Measurements from ENCODE around the gene P2RY8. TPM values are rescaled to one million over a fixed set of nuclear protein-coding genes. Genes with fewer than 3 reads are reported as not detected.

P2RY8 gene
- total RNA-seq, 4 donors from 2014 or later: 0.55 to 6.0 (median 3.0) TPM; not detected in 1

DNA sequence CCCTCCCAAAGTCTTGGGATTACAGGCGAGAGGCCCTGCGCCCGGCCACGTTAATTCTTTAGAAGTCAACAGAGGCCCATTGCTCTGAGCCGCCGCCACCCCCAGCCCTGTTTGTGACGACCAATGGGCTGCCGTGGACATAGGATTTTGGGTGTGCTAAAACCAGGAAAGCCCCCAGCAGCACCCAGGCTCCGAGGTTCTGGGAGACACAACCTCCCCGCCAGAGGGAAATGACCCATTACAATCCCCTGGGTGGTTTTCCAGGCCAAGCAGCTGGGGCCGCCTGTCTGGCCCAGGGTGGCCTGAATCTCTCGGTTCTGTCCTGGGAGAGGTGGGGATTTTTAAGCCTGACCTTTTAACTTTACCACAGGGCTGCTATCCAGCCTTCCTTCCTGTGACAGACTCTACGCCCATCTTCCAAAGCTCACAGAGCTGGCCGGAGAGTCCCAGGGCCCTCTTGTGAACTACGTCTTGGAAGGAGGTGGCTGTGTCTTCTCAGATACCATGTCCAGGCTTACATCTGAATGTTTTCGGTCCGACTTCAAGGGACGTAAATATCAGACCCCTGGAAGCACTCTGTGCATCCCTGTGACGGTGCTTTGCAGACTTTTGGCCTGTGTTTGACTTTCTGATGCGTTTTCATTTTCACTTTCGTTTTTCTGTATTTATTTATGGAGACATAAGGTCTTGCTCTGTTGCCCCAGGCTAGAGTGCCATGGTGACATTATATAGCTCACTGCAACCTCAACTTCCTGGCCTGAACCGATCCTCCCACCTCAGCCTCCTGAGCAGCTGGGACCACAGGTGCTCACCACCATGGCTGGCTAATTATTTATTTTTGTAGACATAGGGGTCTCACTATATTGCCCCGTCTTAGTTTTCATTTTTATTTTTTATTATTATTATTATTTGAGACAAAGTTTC, 36.0 kb downstream of the P2RY8 start:
- WGBS, 2 donors (ENCODE audit: low coverage in 1 of 2): 55 to 64% methylated on average over 11 to 23 of the region's 23 CpGs
- intact Hi-C loops (cut with DNase I; ENCODE audit: low total_unique reads) (no loop called here), in situ Hi-C loops (cut with MboI; ENCODE audit: low pct_ligation_motif_present in 1 of 4, low pct_unique_long_range_greater_than_20kb in 1 of 4, low sequenced_read_pairs in 3 of 4) (no loop called here)
- peaks cover 0 to 6% (median 0%) of the 10 kb centered on the region in 4 donors for H3K4me1 ChIP-seq
- peak overlapping the region; percentile 29 to 59 (median 46) for H3K27ac ChIP-seq
- no peaks in the 10 kb centered on the region for H3K9me3 ChIP-seq
- TF ChIP-seq POLR2A (IDR thresholded peaks at IDR 0.05): no peak
- H3K27me3 ChIP-seq: no peaks in the 10 kb centered on the region
- DNase-seq: no peak
- H3K36me3 ChIP-seq: no peaks in the 10 kb centered on the region
- peak overlapping the region in 1 of 4 donors; percentile 20 for H3K4me3 ChIP-seq

DNA sequence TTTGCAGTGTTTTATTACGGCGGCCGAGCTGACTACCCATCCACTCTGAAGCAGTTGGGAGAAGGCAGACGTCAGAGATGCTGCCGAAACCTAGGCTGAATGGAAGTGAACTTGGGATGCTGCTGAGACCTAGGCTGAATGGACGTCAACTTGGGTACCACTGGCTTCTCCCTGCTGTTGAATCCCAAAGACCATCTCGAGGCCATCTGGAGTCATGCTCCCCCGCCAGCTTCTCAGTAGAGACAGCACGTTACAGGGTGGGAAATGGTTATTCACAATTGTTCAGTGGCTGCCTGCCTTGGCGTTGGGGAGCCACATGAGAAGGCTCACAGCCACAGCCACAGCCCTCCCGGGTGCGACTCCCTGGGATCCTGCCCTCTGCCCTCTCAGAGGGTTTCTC, 40.9 kb downstream of the P2RY8 start:
- Histone ChIP-seq H3K4me1 (peaks cover 0 to 11% (median 0%) of the 10 kb centered on the region in 4 donors), H3K27me3 (no peaks in the 10 kb centered on the region), H3K4me3 (no peak overlapping the region), H3K36me3 (no peaks in the 10 kb centered on the region), H3K27ac (no peak overlapping the region), H3K9me3 (no peaks in the 10 kb centered on the region)
- TF ChIP-seq, protein P1, sequence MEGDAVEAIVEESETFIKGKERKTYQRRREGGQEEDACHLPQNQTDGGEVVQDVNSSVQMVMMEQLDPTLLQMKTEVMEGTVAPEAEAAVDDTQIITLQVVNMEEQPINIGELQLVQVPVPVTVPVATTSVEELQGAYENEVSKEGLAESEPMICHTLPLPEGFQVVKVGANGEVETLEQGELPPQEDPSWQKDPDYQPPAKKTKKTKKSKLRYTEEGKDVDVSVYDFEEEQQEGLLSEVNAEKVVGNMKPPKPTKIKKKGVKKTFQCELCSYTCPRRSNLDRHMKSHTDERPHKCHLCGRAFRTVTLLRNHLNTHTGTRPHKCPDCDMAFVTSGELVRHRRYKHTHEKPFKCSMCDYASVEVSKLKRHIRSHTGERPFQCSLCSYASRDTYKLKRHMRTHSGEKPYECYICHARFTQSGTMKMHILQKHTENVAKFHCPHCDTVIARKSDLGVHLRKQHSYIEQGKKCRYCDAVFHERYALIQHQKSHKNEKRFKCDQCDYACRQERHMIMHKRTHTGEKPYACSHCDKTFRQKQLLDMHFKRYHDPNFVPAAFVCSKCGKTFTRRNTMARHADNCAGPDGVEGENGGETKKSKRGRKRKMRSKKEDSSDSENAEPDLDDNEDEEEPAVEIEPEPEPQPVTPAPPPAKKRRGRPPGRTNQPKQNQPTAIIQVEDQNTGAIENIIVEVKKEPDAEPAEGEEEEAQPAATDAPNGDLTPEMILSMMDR (IDR thresholded peaks at IDR 0.05): no peak
- no peak for TF ChIP-seq POLR2A (IDR thresholded peaks at IDR 0.05)
- no peak for TF ChIP-seq EP300 (IDR thresholded peaks at IDR 0.05; ENCODE audit: low read depth)
- no peak for TF ChIP-seq POLR2AphosphoS5 (IDR thresholded peaks at IDR 0.05)
- WGBS, 2 donors (ENCODE audit: low coverage in 1 of 2): 74 to 80% methylated on average over 5 to 12 of the region's 12 CpGs
- intact Hi-C loops (cut with DNase I; ENCODE audit: low total_unique reads): no loop called here
- no peak for DNase-seq
- in situ Hi-C loops (cut with MboI; ENCODE audit: low pct_ligation_motif_present in 1 of 4, low pct_unique_long_range_greater_than_20kb in 1 of 4, low sequenced_read_pairs in 3 of 4): no loop called here

DNA sequence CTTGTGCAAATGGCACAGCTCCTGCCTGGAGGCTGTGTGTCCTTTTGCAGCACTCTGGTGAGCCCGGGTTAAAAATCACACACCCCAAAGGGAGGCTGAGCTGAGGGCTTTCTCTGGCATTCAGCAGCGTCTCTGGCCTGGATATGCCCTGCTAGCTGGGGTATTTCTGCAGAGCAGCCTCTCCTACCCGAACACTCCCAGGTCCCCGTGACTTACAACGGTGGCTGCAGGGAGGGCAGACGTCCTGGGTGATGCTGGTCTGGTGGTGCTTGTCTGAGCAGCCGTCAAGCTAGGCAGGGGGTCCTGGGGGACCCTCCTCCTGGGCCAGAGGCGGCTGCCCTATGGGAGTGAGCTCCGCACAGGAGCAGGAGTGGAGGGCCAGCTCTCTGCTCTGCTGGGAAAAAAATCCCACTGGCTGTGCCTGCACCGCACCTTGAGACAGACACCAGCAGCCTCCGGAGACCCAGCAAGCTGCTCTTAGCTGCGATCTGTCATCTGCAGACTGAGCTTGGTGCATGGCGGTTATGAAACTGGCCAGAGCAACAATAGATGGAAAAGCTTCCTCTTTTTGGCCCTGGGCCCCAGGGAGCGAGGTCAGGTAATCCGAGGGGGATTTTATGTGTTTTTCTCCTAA, 43.0 kb downstream of the P2RY8 start:
- TF ChIP-seq, protein P1 (IDR thresholded peaks at IDR 0.05): no peak
- intact Hi-C loops (cut with DNase I; ENCODE audit: low total_unique reads): no loop called here
- Histone ChIP-seq H3K27me3 (no peaks in the 10 kb centered on the region), H3K9me3 (no peaks in the 10 kb centered on the region), H3K4me3 (no peak overlapping the region), H3K36me3 (no peaks in the 10 kb centered on the region), H3K4me1 (peaks cover 0 to 6% (median 0%) of the 10 kb centered on the region in 4 donors), H3K27ac (peak overlapping the region in 3 of 4 donors; percentile 37 to 40 (median 39))
- in situ Hi-C loops (cut with MboI; ENCODE audit: low pct_ligation_motif_present in 1 of 4, low pct_unique_long_range_greater_than_20kb in 1 of 4, low sequenced_read_pairs in 3 of 4): no loop called here
- peak; percentile 34 for DNase-seq
- 10 to 25% methylated on average over 2 to 15 of the region's 15 CpGs for WGBS, 2 donors (ENCODE audit: low coverage in 1 of 2)

DNA sequence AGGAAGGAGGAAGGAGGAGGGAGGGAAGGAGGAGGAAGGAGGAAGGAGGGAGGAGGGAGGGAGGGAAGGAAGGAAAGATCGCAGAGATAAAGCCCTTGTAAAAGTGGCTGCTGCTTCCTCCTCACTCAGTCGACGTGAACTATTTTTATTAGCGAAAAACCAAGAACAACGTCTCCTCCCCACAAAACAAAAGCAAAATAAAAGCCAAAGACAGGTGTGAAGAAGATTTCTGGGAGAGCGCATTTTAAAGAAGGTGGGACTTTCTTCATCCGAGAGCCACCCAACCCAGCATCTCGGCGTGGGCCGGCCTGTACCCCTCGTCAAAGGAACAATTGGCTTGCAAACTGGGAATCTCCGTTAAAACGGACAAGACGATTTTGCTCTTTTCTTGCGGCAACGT, 43.6 kb downstream of the P2RY8 start:
- in situ Hi-C loops (cut with MboI; ENCODE audit: low pct_ligation_motif_present in 1 of 4, low pct_unique_long_range_greater_than_20kb in 1 of 4, low sequenced_read_pairs in 3 of 4) (no loop called here), intact Hi-C loops (cut with DNase I; ENCODE audit: low total_unique reads) (no loop called here)
- Histone ChIP-seq H3K36me3 (no peaks in the 10 kb centered on the region), H3K4me1 (peaks cover 0 to 6% (median 0%) of the 10 kb centered on the region in 4 donors), H3K4me3 (no peak overlapping the region), H3K27ac (peak overlapping the region in 2 of 4 donors; percentile 37 to 39), H3K9me3 (no peaks in the 10 kb centered on the region), H3K27me3 (no peaks in the 10 kb centered on the region)
- 0 to 32% methylated on average over 1 to 16 of the region's 16 CpGs for WGBS, 2 donors (ENCODE audit: low coverage in 1 of 2)
- no peak for TF ChIP-seq POLR2A (IDR thresholded peaks at IDR 0.05)
- TF ChIP-seq EP300 (IDR thresholded peaks at IDR 0.05; ENCODE audit: low read depth): no peak
- TF ChIP-seq, protein P1 (IDR thresholded peaks at IDR 0.05): no peak
- no peak for TF ChIP-seq POLR2AphosphoS5 (IDR thresholded peaks at IDR 0.05)
- no peak for DNase-seq
